GM21717 (cell line): ENCODE data around the gene CRYZL1.
"Not testable (repeated sequence)": the region's sequence is repeated elsewhere in the genome, so short reads cannot be mapped to it uniquely, and the experiment has no call there.

Experiments
- ATAC-seq: cut with Tn5 transposase; IDR thresholded peaks from one replicate; pipeline ENCODE4 v1.9.1; 2021; ENCODE audit warnings: mild to moderate bottlenecking, moderate library complexity; ENCODE audit not compliant: unreplicated experiment

The CRYZL1 gene

GRCh38 chr21:33640697-33641351, 717 bp downstream of the CRYZL1 start:
- ATAC-seq, result no peak

GRCh38 chr21:33634254-33634653, 7.3 kb downstream of the CRYZL1 start:
- no peak for ATAC-seq

GRCh38 chr21:33626151-33626550, 15.4 kb downstream of the CRYZL1 start:
- ATAC-seq, result not testable (repeated sequence)

- ATAC-seq, result no peak
Observed at GRCh38 chr21:33622253-33622652, 19.3 kb downstream of the CRYZL1 start.

- no peak for ATAC-seq
Observed at GRCh38 chr21:33619726-33620125, 21.8 kb downstream of the CRYZL1 start.

- ATAC-seq, result no peak
Observed at GRCh38 chr21:33618407-33618806, 23.1 kb downstream of the CRYZL1 start.

- ATAC-seq, result not testable (repeated sequence)
Observed at GRCh38 chr21:33617565-33617964, 24.0 kb downstream of the CRYZL1 start.

- ATAC-seq, result no peak
Observed at GRCh38 chr21:33611006-33611744, 30.4 kb downstream of the CRYZL1 start.

GRCh38 chr21:33608559-33608958, 33.0 kb downstream of the CRYZL1 start:
- no peak for ATAC-seq

- no peak for ATAC-seq
Observed at GRCh38 chr21:33598051-33598450, 43.5 kb downstream of the CRYZL1 start.

- ATAC-seq, result peak; percentile 81
Observed at GRCh38 chr21:33588485-33589335, 52.8 kb downstream of the CRYZL1 start, which contains the start of gene DONSON. TSS of gene DONSON (minus strand) at chr21:33588684. CDS start at chr21:33588641, 43 bp downstream.

GRCh38 chr21:33587792-33588484, 53.6 kb downstream of the CRYZL1 start:
- ATAC-seq, result peak; percentile 47

- ATAC-seq, result no peak
Observed at GRCh38 chr21:33586927-33587326, 54.6 kb downstream of the CRYZL1 start.

- ATAC-seq, result no peak
Observed at GRCh38 chr21:33584455-33584854, 57.1 kb downstream of the CRYZL1 start.

- no peak for ATAC-seq
Observed at GRCh38 chr21:33578959-33579542, 62.5 kb downstream of the CRYZL1 start.

- ATAC-seq, result no peak
Observed at GRCh38 chr21:33578214-33578613, 63.3 kb downstream of the CRYZL1 start.

GRCh38 chr21:33576741-33577141, 64.8 kb downstream of the CRYZL1 start:
- not testable (repeated sequence) for ATAC-seq

GRCh38 chr21:33572350-33572749, 69.2 kb downstream of the CRYZL1 start:
- ATAC-seq, result no peak

GRCh38 chr21:33569991-33570390, 71.5 kb downstream of the CRYZL1 start:
- no peak for ATAC-seq

GRCh38 chr21:33568448-33568847, 73.1 kb downstream of the CRYZL1 start:
- no peak for ATAC-seq
